Large intestine (tissue), 3 donors: ENCODE data around the gene WT1. TPM values are rescaled to one million over a fixed set of nuclear protein-coding genes. Genes with fewer than 3 reads are reported as not detected.
"Not testable (repeated sequence)": the region's sequence is repeated elsewhere in the genome, so short reads cannot be mapped to it uniquely, and the experiment has no call there.

Experiments used
- DNase-seq, 2 donors: peaks; one replicate each; pipeline versions ENCODE4 v3.0.0 to v3.0.0-alpha.2; 2013
- H3K27ac ChIP-seq: one replicate; pipeline ENCODE4 v1.5.1; 2013; ENCODE audit warnings: low read length
- H3K27me3 ChIP-seq: 2 replicates; pipeline ENCODE4 v1.6.1; 2013; ENCODE audit warnings: low read length; ENCODE audit not compliant: control insufficient read depth, insufficient read depth
- H3K36me3 ChIP-seq: 2 replicates; pipeline ENCODE4 v1.6.1; 2013; ENCODE audit warnings: low read length; ENCODE audit not compliant: control insufficient read depth, insufficient read depth
- H3K4me1 ChIP-seq: one replicate; pipeline ENCODE4 v1.6.1; 2013; ENCODE audit warnings: low read length; ENCODE audit not compliant: control insufficient read depth, insufficient read depth
- H3K4me3 ChIP-seq: one replicate; pipeline ENCODE4 v1.5.1; 2013; ENCODE audit warnings: low read length
- H3K9me3 ChIP-seq: one replicate; pipeline ENCODE4 v1.6.1; 2013; ENCODE audit warnings: mild to moderate bottlenecking, low read depth, low read length, moderate library complexity; ENCODE audit not compliant: control insufficient read depth
- WGBS: methylation state at CpG from one replicate; pipeline ENCODE4 v1.1.5; 2013; ENCODE audit warnings: low lambda C conversion rate; ENCODE audit not compliant: insufficient coverage; 5-methylcytosine and 5-hydroxymethylcytosine counted together
- polyA plus RNA-seq: library from polyadenylated mRNA; unstranded; fragments of 120-200 nt; gene quantifications from one replicate; pipeline ENCODE4 v1.2.1, GENCODE V29; 2013

The WT1 gene
- polyA plus RNA-seq, 1 donor, result 4.6 TPM

DNA sequence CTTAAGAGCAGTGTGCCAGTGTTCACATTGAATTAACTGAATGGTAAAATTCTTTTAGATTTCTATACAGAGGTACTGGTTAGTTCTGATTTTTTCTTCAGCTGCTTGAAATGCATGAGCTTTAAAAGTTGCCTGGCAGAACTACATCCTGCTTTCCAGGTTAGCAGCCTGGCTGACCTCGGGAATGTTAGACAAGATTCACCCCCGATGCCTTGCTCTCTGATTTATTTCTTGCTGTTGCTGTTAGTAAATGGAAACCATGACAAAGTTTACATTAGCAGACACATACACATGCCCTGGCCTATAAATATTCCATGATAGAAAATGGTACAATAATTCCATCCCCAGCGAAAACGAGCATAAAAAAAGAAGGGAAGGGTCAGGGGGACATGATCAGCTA is 47.0 kb downstream of the WT1 start:
- DNase-seq, result no peak
- peaks cover 8% of the 10 kb centered on the region for H3K27me3 ChIP-seq
- WGBS, result no CpG with 5 or more reads among the region's 4 CpGs
- no peaks in the 10 kb centered on the region for H3K4me1 ChIP-seq
- H3K27ac ChIP-seq, result no peak overlapping the region
- no peak overlapping the region for H3K4me3 ChIP-seq
- no peaks in the 10 kb centered on the region for H3K9me3 ChIP-seq
- no peaks in the 10 kb centered on the region for H3K36me3 ChIP-seq

DNA sequence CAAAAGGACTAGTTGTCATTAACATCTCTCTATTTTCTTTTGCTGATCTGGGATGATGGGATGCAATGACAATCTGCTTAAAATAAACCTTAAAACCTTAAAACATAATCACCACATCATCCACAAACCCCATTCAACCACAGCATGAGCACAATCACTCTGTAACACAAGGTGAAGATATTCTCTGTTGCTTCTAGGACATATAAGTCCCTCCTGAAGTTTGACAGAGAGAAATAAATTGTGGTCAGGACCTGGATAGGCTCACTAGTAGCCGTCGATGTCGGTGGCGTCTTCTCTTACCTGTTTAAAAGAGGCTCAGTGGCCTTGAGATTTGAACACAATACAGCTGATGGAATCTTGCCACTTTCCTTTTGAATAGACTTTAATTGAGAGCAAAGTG is 47.9 kb downstream of the WT1 start:
- Histone ChIP-seq H3K4me3 (no peak overlapping the region), H3K36me3 (no peaks in the 10 kb centered on the region), H3K4me1 (no peaks in the 10 kb centered on the region), H3K27ac (no peak overlapping the region), H3K27me3 (peaks cover 8% of the 10 kb centered on the region), H3K9me3 (no peaks in the 10 kb centered on the region)
- DNase-seq, result no peak
- WGBS, result no CpG with 5 or more reads among the region's 4 CpGs

DNA sequence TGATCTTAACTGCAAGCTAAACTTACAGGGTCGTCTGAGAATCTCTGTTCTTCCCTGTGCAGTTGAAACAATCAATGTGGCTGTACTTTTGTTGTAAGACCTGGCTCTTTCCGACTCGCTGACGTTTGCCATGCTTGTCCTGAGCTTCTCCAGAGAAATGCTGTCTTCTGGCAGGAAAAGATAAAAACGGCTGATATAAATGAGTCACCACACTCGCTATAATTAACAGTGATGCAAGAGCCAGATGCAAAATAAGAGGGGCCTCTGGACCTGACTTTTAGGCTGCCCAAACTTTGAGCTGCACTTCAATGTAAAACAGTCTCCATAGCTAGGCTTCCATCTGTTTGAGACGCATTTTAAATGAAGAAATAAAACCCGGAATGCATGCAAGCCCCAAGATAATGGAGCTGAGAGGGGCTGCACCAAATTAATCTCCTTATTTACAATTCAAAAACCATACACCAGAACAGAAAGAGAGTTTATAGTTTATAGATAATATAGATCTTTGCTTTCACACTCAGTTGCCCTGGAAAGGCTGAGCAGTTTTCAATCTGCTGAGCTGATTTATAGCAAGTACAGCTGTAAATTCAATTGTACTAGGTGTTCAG is 48.5 kb downstream of the WT1 start:
- H3K36me3 ChIP-seq, result no peaks in the 10 kb centered on the region
- H3K4me1 ChIP-seq, result no peaks in the 10 kb centered on the region
- DNase-seq, result no peak
- H3K4me3 ChIP-seq, result no peak overlapping the region
- H3K9me3 ChIP-seq, result no peaks in the 10 kb centered on the region
- WGBS, result no CpG with 5 or more reads among the region's 8 CpGs
- no peak overlapping the region for H3K27ac ChIP-seq
- peaks cover 8% of the 10 kb centered on the region for H3K27me3 ChIP-seq

DNA sequence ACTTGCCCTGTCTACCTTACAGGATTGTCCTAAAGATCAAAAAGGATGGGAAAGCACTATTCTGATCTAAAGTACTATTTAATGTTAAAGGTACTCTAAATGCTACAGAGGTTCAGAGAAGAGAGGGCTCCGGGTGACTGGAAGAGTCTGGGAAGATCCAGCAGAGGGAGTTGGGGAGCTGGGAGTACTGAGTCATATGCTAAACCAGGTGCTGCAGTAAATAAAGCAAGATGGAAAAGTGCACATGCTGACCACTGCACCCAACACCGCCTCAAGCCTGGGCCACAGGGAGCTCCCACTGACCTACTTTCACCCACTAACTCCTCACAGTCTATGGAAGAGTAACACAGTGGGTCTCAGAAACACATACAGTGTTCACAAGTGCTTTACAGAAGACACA is 49.3 kb downstream of the WT1 start:
- Histone ChIP-seq H3K27ac (no peak overlapping the region), H3K9me3 (no peaks in the 10 kb centered on the region), H3K4me3 (no peak overlapping the region), H3K36me3 (no peaks in the 10 kb centered on the region), H3K27me3 (peaks cover 8% of the 10 kb centered on the region), H3K4me1 (no peaks in the 10 kb centered on the region)
- no CpG with 5 or more reads among the region's 2 CpGs for WGBS
- DNase-seq, result peak in 1 of 2 donors; percentile 10

DNA sequence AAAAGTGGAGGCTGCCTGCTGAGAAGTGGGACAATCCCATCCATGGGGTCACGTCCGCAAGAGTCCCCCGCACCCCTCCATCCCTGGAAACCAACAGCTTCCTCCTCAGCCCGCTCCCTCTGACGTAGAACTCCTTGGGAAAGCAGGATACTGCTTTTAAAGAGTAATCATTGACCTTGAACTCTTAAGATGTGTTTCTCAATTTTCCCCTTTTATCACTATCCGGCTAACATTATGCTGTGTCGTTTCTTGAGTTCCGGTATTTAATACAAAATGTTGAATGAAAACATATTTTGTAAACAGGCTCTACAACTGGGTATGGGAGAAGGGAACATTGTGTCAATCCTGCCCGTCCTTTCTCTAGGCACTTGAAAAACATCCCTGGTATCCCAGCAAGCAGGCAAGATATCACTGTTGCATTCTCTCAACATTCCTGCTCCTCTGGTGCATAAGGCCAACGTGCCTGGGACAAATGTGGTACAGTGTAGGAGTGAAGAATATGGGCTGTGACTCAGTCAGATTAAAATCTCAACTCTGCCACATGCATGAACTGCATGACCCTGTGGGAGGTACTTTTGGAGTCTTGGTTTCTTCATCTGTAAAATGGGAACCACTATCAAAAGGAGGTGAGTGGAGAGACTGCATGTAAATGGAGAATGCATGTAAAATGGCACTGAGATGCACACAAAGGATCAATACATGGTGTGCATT is 52.8 kb downstream of the WT1 start:
- 86% methylated on average over 6 of the region's 10 CpGs for WGBS
- no peak overlapping the region for H3K27ac ChIP-seq
- peaks cover 14% of the 10 kb centered on the region for H3K27me3 ChIP-seq

DNA sequence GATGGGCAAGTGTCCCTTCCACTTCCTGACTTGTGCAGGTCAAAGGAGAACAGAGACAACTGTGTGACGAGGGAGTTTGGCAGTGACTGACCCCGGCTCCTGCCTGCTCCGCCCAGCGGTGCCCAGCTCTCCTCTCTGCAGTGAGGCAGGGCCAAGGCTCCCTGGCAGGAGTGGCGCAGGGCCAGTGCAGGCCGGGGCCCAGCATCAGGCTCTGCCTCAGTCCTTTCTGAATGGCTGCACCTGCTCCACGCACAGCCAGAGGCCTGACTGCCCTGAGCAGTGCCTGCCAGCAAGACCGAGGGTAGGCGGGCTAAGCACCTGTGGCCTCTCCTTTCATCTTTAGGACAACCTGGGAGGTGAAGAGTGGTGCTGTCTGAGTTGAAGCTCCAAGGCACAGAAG is 54.2 kb downstream of the WT1 start:
- WGBS, result no CpG with 5 or more reads among the region's 9 CpGs
- Histone ChIP-seq H3K27me3 (peaks cover 9% of the 10 kb centered on the region), H3K4me3 (no peak overlapping the region)

More for the DNA sequence above, 52.8 kb downstream of the WT1 start:
- no peaks in the 10 kb centered on the region for H3K9me3 ChIP-seq
- H3K4me1 ChIP-seq, result no peaks in the 10 kb centered on the region
- H3K4me3 ChIP-seq, result no peak overlapping the region
- no peak for DNase-seq
- H3K36me3 ChIP-seq, result no peaks in the 10 kb centered on the region

DNA sequence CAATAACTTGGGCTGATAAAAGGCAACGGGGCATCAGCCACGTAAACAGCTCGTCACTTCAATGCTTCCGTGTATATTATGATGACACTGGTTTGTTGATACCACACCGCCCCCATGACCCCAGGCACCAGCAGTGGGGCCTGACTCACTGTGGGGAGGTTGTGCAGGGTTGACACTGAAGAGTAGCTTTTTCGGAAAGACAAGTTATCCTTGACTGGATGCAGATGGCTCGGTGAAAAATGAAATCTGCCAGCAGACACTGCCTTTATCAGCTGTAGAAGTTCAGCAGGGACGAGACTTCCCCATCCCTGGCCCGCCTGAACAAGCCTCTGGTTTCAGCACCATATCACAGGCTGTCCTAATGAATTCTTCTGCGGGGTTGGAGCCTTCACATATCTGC is 55.6 kb downstream of the WT1 start:
- Histone ChIP-seq H3K4me1 (no peaks in the 10 kb centered on the region), H3K36me3 (no peaks in the 10 kb centered on the region), H3K27me3 (peaks cover 6% of the 10 kb centered on the region), H3K4me3 (no peak overlapping the region), H3K9me3 (no peaks in the 10 kb centered on the region), H3K27ac (no peak overlapping the region)
- no CpG with 5 or more reads among the region's 10 CpGs for WGBS
- DNase-seq, result no peak

More for the DNA sequence above, 54.2 kb downstream of the WT1 start:
- Histone ChIP-seq H3K27ac (no peak overlapping the region), H3K9me3 (no peaks in the 10 kb centered on the region), H3K36me3 (no peaks in the 10 kb centered on the region), H3K4me1 (no peaks in the 10 kb centered on the region)
- no peak for DNase-seq

DNA sequence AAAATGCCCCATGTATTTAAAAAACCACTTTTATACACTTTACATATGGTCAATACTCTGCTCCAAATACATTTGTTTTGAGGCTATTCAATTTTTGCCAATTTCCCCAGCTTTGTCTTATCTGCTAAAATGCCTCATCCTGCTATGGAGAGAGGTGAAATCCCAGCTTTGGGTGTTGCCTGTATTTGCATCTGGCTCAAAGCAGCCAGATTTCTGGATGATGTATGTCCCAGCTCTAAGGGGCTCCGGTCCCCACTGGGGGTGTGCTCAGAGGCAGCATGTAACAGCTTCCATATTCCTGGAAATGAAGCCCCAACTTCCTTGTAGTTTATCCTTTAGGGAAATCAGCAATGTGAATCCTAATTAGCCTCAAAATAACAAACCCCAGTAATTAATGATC is 59.5 kb downstream of the WT1 start:
- no peaks in the 10 kb centered on the region for H3K4me1 ChIP-seq
- DNase-seq, result no peak
- no peak overlapping the region for H3K27ac ChIP-seq
- no peaks in the 10 kb centered on the region for H3K9me3 ChIP-seq
- no CpG with 5 or more reads among the region's 1 CpG for WGBS
- H3K4me3 ChIP-seq, result no peak overlapping the region
- no peaks in the 10 kb centered on the region for H3K36me3 ChIP-seq
- peaks cover 6% of the 10 kb centered on the region for H3K27me3 ChIP-seq

DNA sequence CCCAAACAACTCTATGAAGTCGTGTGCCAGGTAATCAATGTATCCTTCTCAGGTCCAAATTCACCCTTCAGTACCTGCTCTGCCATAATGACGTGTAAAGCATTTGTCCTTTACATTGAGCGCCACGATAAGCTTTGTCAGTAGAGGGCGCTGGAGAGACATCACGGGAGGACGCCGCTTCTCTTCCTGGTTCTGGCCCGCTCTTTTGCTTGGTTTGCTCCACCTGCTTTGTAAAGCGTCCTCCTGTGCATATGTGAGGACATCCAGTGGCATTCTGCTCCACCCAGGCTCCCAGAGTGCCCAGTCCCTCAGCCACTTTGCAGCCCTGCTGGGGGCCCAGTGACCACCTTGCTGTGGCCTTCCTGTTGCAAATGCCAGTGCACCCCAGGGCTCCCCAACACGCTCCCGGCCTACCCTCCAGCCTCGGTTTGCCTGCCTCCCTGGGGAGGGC is 61.1 kb downstream of the WT1 start:
- no CpG with 5 or more reads among the region's 13 CpGs for WGBS
- Histone ChIP-seq H3K4me1 (no peaks in the 10 kb centered on the region), H3K27ac (no peak overlapping the region), H3K4me3 (no peak overlapping the region), H3K9me3 (no peaks in the 10 kb centered on the region), H3K27me3 (no peaks in the 10 kb centered on the region), H3K36me3 (no peaks in the 10 kb centered on the region)
- DNase-seq, result no peak

GRCh38 chr11:32369987-32370386 is 65.4 kb downstream of the WT1 start:
- not testable (repeated sequence) for DNase-seq, H3K4me3 ChIP-seq, H3K27me3 ChIP-seq, H3K4me1 ChIP-seq, H3K9me3 ChIP-seq, H3K27ac ChIP-seq, H3K36me3 ChIP-seq

GRCh38 chr11:32366666-32367065 is 68.7 kb downstream of the WT1 start:
- H3K27ac ChIP-seq, result no peak overlapping the region
- no peak for DNase-seq
- no peaks in the 10 kb centered on the region for H3K4me1 ChIP-seq
- no peaks in the 10 kb centered on the region for H3K27me3 ChIP-seq
- WGBS, result 80% methylated on average over 1 of the region's 1 CpG
- no peak overlapping the region for H3K4me3 ChIP-seq
- H3K9me3 ChIP-seq, result no peaks in the 10 kb centered on the region
- no peaks in the 10 kb centered on the region for H3K36me3 ChIP-seq
